ENCODE results near the gene RAB37.

DNA sequence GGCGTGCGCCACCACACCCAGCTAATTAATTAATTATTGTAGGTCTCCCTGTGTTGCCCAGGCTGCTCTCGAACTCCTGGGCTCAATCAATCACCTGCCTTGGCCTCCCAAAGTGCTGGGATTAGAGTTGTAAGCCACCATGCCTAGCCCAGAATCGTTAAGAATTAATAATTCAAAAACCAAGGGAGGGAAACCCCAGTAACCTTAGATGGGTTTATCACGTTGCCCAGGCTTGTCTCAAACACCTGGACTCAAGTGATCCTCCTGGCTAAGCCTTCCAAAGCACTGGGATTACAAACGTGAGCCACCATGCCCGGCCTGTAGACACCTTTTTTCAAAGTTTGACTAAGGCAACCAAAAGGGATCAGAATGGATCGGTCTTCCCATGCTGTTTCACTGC lies 45.9 kb upstream of the RAB37 start:
- TF ChIP-seq, protein P1, sequence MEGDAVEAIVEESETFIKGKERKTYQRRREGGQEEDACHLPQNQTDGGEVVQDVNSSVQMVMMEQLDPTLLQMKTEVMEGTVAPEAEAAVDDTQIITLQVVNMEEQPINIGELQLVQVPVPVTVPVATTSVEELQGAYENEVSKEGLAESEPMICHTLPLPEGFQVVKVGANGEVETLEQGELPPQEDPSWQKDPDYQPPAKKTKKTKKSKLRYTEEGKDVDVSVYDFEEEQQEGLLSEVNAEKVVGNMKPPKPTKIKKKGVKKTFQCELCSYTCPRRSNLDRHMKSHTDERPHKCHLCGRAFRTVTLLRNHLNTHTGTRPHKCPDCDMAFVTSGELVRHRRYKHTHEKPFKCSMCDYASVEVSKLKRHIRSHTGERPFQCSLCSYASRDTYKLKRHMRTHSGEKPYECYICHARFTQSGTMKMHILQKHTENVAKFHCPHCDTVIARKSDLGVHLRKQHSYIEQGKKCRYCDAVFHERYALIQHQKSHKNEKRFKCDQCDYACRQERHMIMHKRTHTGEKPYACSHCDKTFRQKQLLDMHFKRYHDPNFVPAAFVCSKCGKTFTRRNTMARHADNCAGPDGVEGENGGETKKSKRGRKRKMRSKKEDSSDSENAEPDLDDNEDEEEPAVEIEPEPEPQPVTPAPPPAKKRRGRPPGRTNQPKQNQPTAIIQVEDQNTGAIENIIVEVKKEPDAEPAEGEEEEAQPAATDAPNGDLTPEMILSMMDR (conservative IDR thresholded peaks at IDR 0.05), result no peak
- no peak for TF ChIP-seq ZFX (IDR thresholded peaks at IDR 0.05)

All from C4-2B (cell line).